HT-29 (cell line): ENCODE measurements around the gene MTRR. TPM values are rescaled to one million over a fixed set of nuclear protein-coding genes. Genes with fewer than 3 reads are reported as not detected.
"Not testable (repeated sequence)": the region's sequence is repeated elsewhere in the genome, so short reads cannot be mapped to it uniquely, and the experiment has no call there.

Source experiments
- DNase-seq: peaks from one replicate; pipeline ENCODE4 v3.0.0-alpha.2; 2015; ENCODE audit warnings: low spot score
- total RNA-seq: library from RNA; depleted of rRNA; stranded (reverse); fragments of >200 nt; shearing (Covaris generic); gene quantifications from 2 replicates; pipeline ENCODE4 v1.2.3, GENCODE V29; 2014

MTRR gene
- total RNA-seq, 1 experiment from 2014 or later: 36.1 TPM

DNA sequence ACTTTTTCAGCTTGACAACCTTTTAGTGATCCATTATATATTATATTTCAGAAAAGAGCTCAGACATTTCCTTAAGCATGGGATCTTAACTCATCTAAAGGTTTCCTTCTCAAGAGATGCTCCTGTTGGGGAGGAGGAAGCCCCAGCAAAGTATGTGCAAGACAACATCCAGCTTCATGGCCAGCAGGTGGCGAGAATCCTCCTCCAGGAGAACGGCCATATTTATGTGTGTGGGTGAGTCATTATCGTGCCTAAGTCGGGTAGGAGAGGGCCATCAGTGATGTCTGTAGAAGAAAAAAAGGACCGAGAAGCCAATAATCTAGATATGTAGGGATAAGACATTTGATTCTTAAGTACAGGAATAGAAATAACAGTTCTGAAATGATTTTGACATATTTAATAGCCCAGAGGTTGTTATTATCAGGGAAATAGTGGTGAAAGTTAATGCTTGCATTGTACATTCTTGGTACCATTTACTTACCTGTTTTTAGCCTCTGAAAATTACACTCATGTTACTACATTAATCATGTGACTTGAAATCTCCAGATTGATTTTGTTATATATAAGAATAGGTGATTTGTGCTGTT lies 28.2 kb downstream of the MTRR start:
- DNase-seq: peak; percentile 79

DNA sequence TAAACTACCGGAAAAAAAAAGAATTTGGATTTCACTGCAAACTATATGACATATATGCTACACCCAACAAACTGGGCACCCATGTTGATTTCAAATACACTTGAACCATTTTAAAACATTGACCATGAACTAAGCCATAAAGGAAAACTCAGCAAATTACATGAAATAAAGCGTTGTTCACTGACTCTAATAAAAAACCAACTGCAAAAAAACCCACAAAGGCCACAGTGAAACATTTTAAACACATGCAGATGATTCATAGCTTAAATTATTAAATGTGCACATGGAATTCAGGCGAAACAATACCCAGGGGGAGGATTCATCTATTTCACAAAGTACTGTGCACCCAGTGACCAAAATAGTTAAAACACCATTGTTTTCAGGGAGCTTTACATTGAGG lies 33.3 kb downstream of the MTRR start:
- no peak for DNase-seq

DNA sequence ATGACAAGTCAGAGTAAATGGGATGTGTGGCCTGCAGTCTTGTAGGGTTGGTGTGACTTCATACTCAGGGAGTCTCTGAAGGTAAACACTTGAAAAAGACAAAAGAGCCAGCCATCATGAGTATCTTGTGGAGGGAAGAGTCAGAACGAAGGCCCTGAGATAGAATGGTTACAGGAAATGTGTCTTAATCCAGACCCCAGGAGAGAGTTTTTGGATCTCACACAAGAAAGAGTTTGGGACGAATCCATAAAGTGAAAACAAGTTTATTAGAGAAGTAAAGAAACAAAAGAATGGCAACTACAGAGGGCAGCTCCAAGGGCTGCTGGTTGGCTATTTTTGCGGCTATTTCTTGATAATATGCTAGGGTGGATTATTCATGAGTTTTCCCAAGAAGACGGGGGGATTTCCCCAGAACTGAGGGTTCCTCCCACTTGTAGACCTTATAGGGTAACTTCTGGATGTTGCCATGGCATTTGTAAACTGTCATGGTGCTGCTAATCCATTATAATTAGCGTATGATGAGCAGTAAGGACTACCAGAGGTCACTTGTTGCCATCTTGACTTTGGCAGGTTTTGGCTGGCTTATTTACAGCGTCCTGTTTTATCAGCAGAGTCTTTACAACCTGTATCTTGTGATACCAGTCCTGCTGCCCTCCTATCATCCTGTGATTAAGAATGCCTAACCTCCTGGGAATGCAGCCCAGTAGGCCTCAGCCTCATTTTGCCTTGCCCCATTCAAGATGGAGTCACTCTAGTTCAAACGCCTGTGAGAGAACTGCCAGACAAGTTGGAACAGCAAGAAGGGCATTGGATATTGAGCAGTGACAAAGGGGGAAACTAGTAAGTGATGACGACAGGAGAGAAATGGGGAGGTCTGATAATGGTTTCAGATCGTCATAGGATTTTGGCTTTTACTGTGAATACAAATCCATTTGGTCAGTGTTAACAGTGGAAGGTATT lies 34.0 kb downstream of the MTRR start:
- no peak for DNase-seq

DNA sequence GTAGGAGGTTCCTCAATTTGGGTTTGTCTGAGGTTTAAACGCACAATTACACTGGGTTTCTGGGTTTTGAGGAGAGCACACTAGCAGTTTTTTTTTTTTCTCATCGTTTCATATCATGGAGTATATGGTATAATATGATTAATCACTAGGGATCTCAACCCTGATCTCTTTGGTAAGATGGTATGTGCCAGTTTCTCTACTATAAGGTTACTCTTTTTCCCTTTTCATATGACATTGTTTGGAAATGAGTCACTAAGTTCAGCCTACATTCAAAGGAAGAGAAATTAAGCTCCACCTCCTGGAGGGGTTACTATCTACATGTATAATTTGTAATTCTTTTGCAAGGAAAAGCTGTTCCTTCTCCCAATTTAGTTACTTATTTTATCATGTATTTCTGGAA lies 35.2 kb downstream of the MTRR start:
- peak; percentile 13 for DNase-seq

DNA sequence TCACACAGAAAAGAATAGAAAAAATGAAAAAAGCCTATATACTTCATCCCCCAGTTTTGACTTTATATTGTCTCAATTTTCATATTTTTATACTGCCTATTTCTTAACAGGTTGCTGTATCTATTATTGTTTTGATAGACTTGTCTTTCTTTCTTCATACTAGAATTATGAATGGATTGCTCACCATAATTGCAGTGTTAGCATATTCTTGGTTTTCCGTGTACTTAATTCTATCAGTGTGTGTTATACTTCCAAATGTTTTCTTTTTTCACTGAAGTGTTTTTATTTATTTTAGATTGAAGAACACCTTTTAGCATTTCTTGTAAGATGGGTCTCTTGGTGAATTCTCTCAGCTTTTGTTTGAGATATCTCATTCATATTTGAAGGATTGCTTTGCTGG lies 38.7 kb downstream of the MTRR start:
- no peak for DNase-seq

DNA sequence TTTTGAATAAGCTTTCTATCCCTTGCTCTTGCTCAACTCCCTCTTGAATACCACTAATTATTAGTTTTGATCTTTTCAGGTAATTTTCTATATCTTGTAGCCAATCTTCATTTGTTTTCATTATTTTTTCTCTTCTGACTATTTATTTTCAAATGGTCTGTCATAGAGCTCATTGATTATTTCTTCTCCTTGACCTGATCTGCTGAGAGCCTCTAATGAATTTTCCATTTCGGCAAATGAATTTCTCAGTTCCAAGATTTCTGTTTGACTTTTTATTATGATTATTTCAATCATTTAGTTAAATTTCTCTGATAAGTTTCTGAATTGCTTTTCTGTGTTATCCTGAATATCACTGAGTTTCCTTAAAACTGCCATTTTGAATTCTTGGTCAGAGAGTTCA lies 39.4 kb downstream of the MTRR start:
- DNase-seq: no peak

- no peak for DNase-seq
Observed at GRCh38 chr5:7910738-7911428, 41.9 kb downstream of the MTRR start.

DNA sequence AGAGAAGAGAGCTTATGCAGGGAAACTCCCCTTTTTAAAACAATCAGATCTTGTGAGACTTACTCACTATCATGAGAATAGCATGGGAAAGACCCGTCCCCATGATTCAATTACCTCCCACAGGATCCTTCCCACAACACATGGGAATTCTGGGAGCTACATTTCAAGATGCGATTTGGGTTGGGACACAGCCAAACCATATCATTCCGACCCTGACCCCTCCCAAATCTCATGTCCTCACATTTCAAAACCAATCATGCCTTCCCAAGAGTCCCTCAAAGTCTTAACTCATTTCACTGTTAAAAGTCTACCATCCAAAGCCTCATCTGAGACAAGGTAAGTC lies 42.5 kb downstream of the MTRR start:
- DNase-seq: not testable (repeated sequence)

DNA sequence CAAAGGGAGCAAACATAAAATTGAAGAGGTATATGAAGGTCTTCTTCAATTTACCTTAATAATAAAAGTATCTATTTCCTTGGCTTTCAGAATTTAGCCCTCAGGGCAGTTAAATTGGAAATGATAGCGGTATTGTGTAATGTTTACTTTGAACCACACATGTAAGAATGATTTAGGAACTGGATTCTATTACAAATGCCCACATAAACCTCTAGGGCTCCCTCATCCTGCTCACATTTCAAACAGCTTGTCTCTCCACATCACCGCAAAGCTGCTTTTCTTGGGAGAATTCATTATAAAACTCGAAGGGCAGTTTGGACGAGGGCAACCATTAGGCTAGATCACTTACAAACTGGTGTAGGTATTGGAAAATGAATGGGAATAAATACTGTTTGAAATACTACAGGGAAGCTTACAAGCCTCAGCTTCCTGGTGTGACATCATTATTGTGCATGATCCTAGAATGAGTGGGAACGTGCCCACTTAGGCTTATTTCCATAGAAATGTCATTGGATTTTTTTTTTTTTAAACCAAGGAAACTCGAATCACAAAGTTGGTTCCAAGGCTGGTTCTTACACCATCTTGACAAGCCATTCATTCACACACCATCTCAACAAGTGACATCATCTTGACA lies 47.3 kb downstream of the MTRR start:
- no peak for DNase-seq

DNA sequence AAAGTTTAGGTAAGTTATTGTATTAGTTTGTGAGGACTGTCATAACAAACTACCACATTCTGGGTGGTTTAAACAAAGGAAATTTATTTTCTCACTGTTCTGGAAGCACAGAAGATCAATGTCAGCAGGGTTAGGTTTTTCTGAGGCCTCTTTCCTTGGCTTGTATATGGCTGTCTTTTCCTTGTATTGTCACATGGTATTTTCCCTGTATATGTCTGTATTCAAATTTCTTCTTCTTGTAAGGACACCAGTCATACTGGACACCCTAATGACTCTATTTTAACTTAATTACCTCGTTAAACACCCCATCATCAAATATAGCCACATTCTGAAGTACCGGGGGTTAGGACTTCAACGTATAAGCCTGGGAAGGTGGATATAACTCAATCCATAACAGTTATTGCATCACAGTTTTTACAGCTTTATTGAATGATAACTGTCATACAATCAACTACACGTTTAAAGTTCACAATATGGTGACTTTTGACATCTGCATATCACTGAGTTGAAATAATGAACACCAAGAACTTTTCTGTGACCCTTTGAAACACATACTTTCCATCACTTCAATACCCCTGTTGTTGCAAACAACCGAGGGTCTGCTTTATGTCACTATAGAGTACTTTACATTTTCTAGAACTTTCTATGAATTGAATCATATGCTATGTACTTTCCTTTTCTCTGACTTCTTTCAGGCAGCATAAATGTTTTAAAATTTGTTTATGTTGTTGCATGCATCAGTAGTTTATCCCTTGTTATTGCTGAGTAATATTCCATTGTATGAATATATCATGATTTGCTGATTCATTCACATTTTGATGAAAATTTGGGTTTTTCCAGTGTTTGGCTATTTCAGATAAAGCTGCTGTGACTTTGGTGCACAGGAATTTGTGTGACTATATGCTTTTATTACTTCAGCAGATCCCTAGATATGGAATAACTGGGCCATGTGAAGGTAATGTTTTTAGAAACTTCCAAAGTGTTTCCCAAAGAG lies 48.5 kb downstream of the MTRR start:
- no peak for DNase-seq

DNA sequence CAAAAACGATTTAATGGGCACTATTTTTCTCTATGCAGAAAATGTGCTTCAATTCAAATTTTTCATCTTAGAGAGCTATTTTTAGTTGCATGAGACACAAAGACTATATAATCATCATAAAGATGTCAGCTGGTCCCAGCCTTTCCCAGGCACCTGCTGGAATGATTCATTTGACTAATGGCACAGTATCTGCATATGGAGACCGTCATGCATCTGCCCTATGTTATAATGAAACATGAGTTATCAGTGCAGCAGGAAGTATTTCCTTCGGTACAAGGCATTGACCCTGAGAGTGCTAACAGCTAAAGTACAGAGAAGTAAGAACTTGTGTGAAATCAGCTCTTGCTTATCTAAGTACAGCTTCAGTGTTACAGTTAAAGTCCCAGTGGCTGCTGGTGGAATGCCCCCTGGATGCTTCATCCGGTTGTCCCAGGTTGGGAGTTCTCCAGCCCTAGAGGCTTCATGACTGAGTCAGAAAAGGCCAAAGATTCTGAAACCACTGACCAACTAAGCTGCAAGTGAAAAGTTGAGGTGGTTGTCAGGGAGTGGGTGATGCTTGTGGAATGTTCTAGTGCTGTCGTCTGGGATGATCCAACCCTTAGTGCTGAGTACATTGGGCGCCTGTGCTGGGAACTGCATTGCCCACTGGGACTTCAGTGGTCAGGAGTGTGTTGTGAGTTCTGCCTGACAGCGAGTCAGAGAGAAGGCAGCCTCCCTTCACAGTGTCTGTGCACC lies 57.2 kb downstream of the MTRR start:
- DNase-seq: no peak

DNA sequence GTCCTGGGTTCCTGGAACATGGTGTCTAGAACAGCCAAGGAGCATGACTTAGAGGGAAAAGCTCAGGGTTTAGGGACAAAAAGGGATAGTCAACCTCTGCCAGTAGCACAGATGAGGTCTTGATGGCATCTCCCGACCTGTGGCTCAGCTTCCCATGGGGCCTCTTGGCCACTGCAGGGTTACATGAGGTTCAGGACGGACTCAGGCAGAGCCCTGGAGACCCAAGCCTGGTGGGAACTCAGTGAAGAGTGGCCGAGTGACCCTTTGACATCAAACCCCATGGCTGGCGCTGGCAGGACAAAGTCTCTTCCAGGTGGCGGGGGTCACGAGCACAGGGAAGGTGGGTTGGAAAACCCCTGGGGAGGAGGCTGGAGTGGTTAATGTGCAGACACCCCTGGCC lies 57.8 kb downstream of the MTRR start:
- DNase-seq: no peak

DNA sequence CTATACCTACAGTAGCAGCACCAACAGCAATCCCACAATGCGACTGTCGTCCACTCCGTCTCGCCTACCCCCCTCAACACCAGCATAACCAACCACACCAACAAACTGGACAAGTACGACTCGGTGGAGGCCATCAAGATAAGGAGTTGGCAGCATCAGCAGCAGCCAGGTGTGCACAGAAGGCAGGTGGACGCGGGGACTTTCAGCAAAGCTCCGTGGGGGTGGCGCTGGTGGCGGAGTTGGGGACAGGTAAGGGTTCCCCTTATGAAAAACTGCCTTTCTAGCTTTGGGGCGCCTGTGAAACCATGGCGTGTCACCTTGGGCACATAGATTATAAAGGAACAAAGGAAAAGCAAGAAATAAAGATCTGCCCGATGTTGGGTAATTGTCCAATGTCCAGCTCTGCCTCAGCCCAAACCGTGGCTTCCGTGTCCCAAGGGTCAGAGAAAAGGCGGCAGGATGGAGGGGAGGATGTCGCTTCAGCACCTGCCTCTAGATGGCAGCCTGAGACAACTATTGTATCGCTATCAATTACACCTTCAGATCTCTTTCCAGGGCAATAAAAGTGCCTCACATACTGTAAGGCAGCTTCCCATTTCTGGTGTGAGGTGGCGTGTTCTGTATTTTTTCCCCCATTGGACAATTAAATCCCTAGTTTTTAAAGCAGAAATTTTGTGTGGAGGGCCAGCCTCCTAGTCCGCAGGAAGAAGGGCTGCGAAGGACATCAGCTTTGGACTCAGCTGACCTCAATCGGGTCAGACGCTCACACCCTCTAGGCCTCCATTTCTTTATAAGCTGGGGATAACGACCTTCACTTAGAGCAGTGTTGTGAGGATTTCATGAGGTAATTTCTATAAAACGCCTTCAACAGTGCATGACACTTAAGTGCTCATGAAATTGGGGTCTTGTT lies 58.8 kb downstream of the MTRR start:
- DNase-seq: peak; percentile 82

GRCh38 chr5:7930011-7930410 lies 61.1 kb downstream of the MTRR start:
- DNase-seq: no peak

- no peak for DNase-seq
Observed at GRCh38 chr5:7941692-7942091, 72.7 kb downstream of the MTRR start.

DNA sequence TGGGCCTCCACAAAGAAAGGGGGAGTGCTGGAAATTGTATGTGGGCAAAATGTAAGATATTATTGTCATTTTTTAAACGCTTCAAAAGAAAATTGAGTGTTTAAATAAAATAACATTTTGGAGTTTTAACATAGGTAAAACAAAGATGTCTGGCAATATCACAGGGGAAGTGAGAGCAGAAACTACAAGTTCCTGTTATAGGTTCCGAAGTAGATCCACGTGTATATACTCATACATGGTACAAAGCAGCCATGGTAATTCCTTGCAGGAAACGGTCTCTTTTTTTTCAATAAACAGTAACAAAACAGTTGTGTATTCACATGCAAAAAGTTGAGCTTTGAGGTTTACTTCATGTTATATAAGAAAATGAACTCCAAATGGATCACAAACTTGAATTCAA lies 78.4 kb downstream of the MTRR start:
- no peak for DNase-seq
